RWPE2 (cell line): ENCODE results near the gene ZNF700.
"Not testable (repeated sequence)": the region's sequence is repeated elsewhere in the genome, so short reads cannot be mapped to it uniquely, and the experiment has no call there.

Experiments
- ATAC-seq: fragments of 200-7000 bp; cut with Tn5 transposase; 3 replicates; pipeline ENCODE4 v1.9.1; 2021; ENCODE audit warnings: low read depth
- DNase-seq: peaks from one replicate; pipeline ENCODE4 v3.0.0-alpha.2; 2020; ENCODE audit warnings: low spot score
- H3K27ac ChIP-seq: fragments of 450-650 bp; 2 replicates; pipeline ENCODE4 v1.5.1; 2017; ENCODE audit warnings: mild to moderate bottlenecking; ENCODE audit not compliant: poor library complexity, severe bottlenecking
- H3K27me3 ChIP-seq: fragments of 250-450 bp; sonication (Bioruptor Pico); 2 replicates; pipeline ENCODE4 v1.5.1; 2021; ENCODE audit warnings: mild to moderate bottlenecking, moderate library complexity; ENCODE audit not compliant: insufficient read depth, poor library complexity, severe bottlenecking
- H3K36me3 ChIP-seq: fragments of 250-450 bp; sonication (Bioruptor Pico); 2 replicates; pipeline ENCODE4 v1.5.1; 2020; ENCODE audit warnings: low read depth, mild to moderate bottlenecking, moderate library complexity
- H3K4me1 ChIP-seq: fragments of 250-450 bp; sonication (Bioruptor Pico); 2 replicates; pipeline ENCODE4 v1.5.1; 2021; ENCODE audit warnings: mild to moderate bottlenecking, moderate library complexity; ENCODE audit not compliant: insufficient read depth, poor library complexity, severe bottlenecking
- H3K4me3 ChIP-seq: fragments of 250-450 bp; sonication (Bioruptor Pico); 2 replicates; pipeline ENCODE4 v1.5.1; 2021; ENCODE audit warnings: mild to moderate bottlenecking, moderate library complexity; ENCODE audit not compliant: severe bottlenecking
- H3K9me3 ChIP-seq: fragments of 250-450 bp; sonication (Bioruptor Pico); 2 replicates; pipeline ENCODE4 v1.5.1; 2021; ENCODE audit warnings: mild to moderate bottlenecking, moderate library complexity; ENCODE audit not compliant: severe bottlenecking
- CTCF ChIP-seq: fragments of 450-650 bp; IDR thresholded peaks from one replicate; pipeline ENCODE4 v1.5.1; 2017; ENCODE audit warnings: mild to moderate bottlenecking, moderate library complexity; ENCODE audit not compliant: poor library complexity, severe bottlenecking

ZNF700 gene

DNA sequence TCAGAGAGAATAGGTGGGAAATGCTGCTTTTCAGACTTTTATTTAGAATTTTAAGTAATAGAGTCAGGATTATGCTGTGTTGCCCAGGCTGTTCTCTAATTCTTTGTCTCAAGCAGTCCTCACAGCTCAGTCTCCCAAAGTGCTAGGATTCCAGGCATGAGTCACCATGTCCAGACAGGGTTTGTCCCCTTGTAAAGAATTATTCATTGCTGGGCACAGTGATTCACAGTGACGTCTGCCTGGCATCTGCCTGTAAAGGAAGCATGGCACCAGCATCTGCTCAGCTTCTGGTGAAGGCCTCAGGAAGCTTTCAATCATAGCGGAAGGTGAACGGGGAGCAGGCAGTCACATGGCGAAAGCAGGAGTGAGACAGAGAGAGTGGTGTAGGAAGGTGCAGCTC is 57.6 kb downstream of the ZNF700 start:
- no peak for TF ChIP-seq CTCF
- Histone ChIP-seq H3K9me3 (peaks cover 19% of the 10 kb centered on the region), H3K4me3 (no peak overlapping the region), H3K27ac (peak overlapping the region; percentile 59), H3K4me1 (no peaks in the 10 kb centered on the region), H3K36me3 (no peaks in the 10 kb centered on the region), H3K27me3 (no peaks in the 10 kb centered on the region)
- ATAC-seq, result peak; percentile 25; the same call in 1 of the 3 replicates
- DNase-seq, result no peak

GRCh38 chr19:11984986-11985385 is 60.1 kb downstream of the ZNF700 start:
- H3K36me3 ChIP-seq, result peaks cover 6% of the 10 kb centered on the region; the same call in 1 of the 2 replicates
- TF ChIP-seq CTCF, result no peak
- no peak overlapping the region for H3K27ac ChIP-seq
- no peaks in the 10 kb centered on the region for H3K27me3 ChIP-seq
- no peak for ATAC-seq
- H3K9me3 ChIP-seq, result peaks cover 12% of the 10 kb centered on the region
- no peak for DNase-seq
- no peak overlapping the region for H3K4me3 ChIP-seq
- no peaks in the 10 kb centered on the region for H3K4me1 ChIP-seq

- Histone ChIP-seq H3K4me1 (no peaks in the 10 kb centered on the region), H3K4me3 (no peak overlapping the region), H3K9me3 (peaks cover 4% of the 10 kb centered on the region), H3K27me3 (no peaks in the 10 kb centered on the region), H3K27ac (no peak overlapping the region), H3K36me3 (peaks cover 6% of the 10 kb centered on the region; the same call in 1 of the 2 replicates)
- DNase-seq, result no peak
- ATAC-seq, result no peak
- no peak for TF ChIP-seq CTCF
Measured at GRCh38 chr19:11986754-11987153, 61.8 kb downstream of the ZNF700 start.

- Histone ChIP-seq H3K27me3 (no peaks in the 10 kb centered on the region), H3K9me3 (no peaks in the 10 kb centered on the region), H3K36me3 (peaks cover 6% of the 10 kb centered on the region; the same call in 1 of the 2 replicates), H3K27ac (peak overlapping the region; percentile 73), H3K4me3 (peak overlapping the region; percentile 79), H3K4me1 (no peaks in the 10 kb centered on the region)
- TF ChIP-seq CTCF, result no peak
- DNase-seq, result peak; percentile 97
- ATAC-seq, result peak; percentile 97
Measured at GRCh38 chr19:11987405-11988281, 62.7 kb downstream of the ZNF700 start.

- ATAC-seq, result no peak
Measured at GRCh38 chr19:11989112-11989456, 64.2 kb downstream of the ZNF700 start.

GRCh38 chr19:11991921-11992320 is 67.0 kb downstream of the ZNF700 start:
- not testable (repeated sequence) for H3K4me3 ChIP-seq, DNase-seq, H3K4me1 ChIP-seq, H3K36me3 ChIP-seq, H3K9me3 ChIP-seq, ATAC-seq, H3K27me3 ChIP-seq, H3K27ac ChIP-seq

More at GRCh38 chr19:11989112-11989456, 64.2 kb downstream of the ZNF700 start:
- Histone ChIP-seq H3K27me3 (no peaks in the 10 kb centered on the region), H3K27ac (peak overlapping the region; percentile 73), H3K4me1 (no peaks in the 10 kb centered on the region), H3K36me3 (peaks cover 6% of the 10 kb centered on the region; the same call in 1 of the 2 replicates), H3K9me3 (no peaks in the 10 kb centered on the region), H3K4me3 (no peak overlapping the region)
- DNase-seq, result no peak
- TF ChIP-seq CTCF, result peak; percentile 65
